HepG2 (cell line): ENCODE data around the gene C16orf54. TPM values are rescaled to one million over a fixed set of nuclear protein-coding genes. Genes with fewer than 3 reads are reported as not detected.

Source experiments
- FOXK1 ChIP-seq: sonication (generic); formaldehyde crosslinking; IDR thresholded peaks from 2 replicates; pipeline ENCODE4 v1.4.0; 2020; ENCODE audit warnings: low read depth, missing genetic modification reagents, borderline replicate concordance
- NFE2L2 ChIP-seq: fragments of 150-350 bp; IDR thresholded peaks from 2 replicates; pipeline ENCODE4 v1.6.1; 2014; ENCODE audit warnings: low read length
- NPAS2 ChIP-seq: sonication (generic); formaldehyde crosslinking; IDR thresholded peaks from 2 replicates; pipeline ENCODE4 v1.8.0; 2022; ENCODE audit warnings: mild to moderate bottlenecking, missing genetic modification reagents, borderline replicate concordance
- NR2F1 ChIP-seq, 2 experiments: fragments of 450-650 bp in 1 of 2; formaldehyde crosslinking in 1 of 2; IDR thresholded peaks; 2 replicates each; pipeline versions ENCODE4 v1.5.0 to v1.6.1; 2016 to 2020; ENCODE audit warnings: mild to moderate bottlenecking in 1 of 2, missing compliant biosample characterization in 1 of 2, missing genetic modification reagents in 1 of 2, moderate library complexity in 1 of 2
- ONECUT2 ChIP-seq: sonication (generic); formaldehyde crosslinking; IDR thresholded peaks from 2 replicates; pipeline ENCODE4 v1.4.0; 2020; ENCODE audit warnings: missing genetic modification reagents
- PRMT3 ChIP-seq: sonication (generic); formaldehyde crosslinking; IDR thresholded peaks from 2 replicates; pipeline ENCODE4 v1.8.1; 2022; ENCODE audit warnings: low read depth, mild to moderate bottlenecking, moderate library complexity, missing genetic modification reagents, borderline replicate concordance
- RNF219 ChIP-seq: sonication (generic); formaldehyde crosslinking; IDR thresholded peaks from 2 replicates; pipeline ENCODE4 v1.5.0; 2020; ENCODE audit warnings: mild to moderate bottlenecking, missing genetic modification reagents
- SMAD1 ChIP-seq: sonication (generic); formaldehyde crosslinking; IDR thresholded peaks from 2 replicates; pipeline ENCODE4 v1.4.0; 2020; ENCODE audit warnings: missing genetic modification reagents, low read depth, mild to moderate bottlenecking, borderline replicate concordance
- SMAD3 ChIP-seq: sonication (generic); formaldehyde crosslinking; IDR thresholded peaks from 2 replicates; pipeline ENCODE4 v1.4.0; 2020; ENCODE audit warnings: missing genetic modification reagents
- SP1 ChIP-seq, 2 experiments: fragments of 450-650 bp in 1 of 2; sonication (generic) in 1 of 2; formaldehyde crosslinking in 1 of 2; IDR thresholded peaks; 2 replicates each; pipeline versions ENCODE4 v1.4.0 to v1.6.1; 2016 to 2020; ENCODE audit warnings: missing genetic modification reagents in 1 of 2
- SRF ChIP-seq: IDR thresholded peaks from 2 replicates; pipeline ENCODE4 v1.6.1; 2011; ENCODE audit warnings: mild to moderate bottlenecking, low read depth, low read length, moderate library complexity
- TIGD3 ChIP-seq: sonication (generic); formaldehyde crosslinking; IDR thresholded peaks from 2 replicates; pipeline ENCODE4 v1.5.1; 2020; ENCODE audit warnings: mild to moderate bottlenecking, missing genetic modification reagents, borderline replicate concordance
- TSC22D2 ChIP-seq: sonication (generic); formaldehyde crosslinking; IDR thresholded peaks from 2 replicates; pipeline ENCODE4 v1.5.1; 2020; ENCODE audit warnings: missing genetic modification reagents, mild to moderate bottlenecking, borderline replicate concordance
- ZMAT3 ChIP-seq: sonication (generic); formaldehyde crosslinking; conservative IDR thresholded peaks from 2 replicates; pipeline ENCODE4 v1.7.0; 2021; ENCODE audit warnings: missing genetic modification reagents
- ZNF101 ChIP-seq: sonication (generic); formaldehyde crosslinking; IDR thresholded peaks from 2 replicates; pipeline ENCODE4 v1.4.0; 2020; ENCODE audit warnings: mild to moderate bottlenecking, low read depth, missing genetic modification reagents, borderline replicate concordance
- ZNF33A ChIP-seq: sonication (generic); formaldehyde crosslinking; IDR thresholded peaks from 2 replicates; pipeline ENCODE4 v1.5.1; 2020; ENCODE audit warnings: missing genetic modification reagents, mild to moderate bottlenecking, moderate library complexity, borderline replicate concordance
- ZNF362 ChIP-seq: sonication (generic); formaldehyde crosslinking; IDR thresholded peaks from 2 replicates; pipeline ENCODE4 v1.4.0; 2020; ENCODE audit warnings: missing genetic modification reagents, mild to moderate bottlenecking, borderline replicate concordance
- ZNF570 ChIP-seq: sonication (generic); formaldehyde crosslinking; IDR thresholded peaks from 2 replicates; pipeline ENCODE4 v1.4.0; 2020; ENCODE audit warnings: mild to moderate bottlenecking, missing genetic modification reagents, borderline replicate concordance
- ZNF761 ChIP-seq: sonication (generic); formaldehyde crosslinking; conservative IDR thresholded peaks from 2 replicates; pipeline ENCODE4 v1.4.0; 2020; ENCODE audit warnings: mild to moderate bottlenecking, missing genetic modification reagents
- ZNF790 ChIP-seq: sonication (generic); formaldehyde crosslinking; IDR thresholded peaks from 2 replicates; pipeline ENCODE4 v1.8.0; 2022; ENCODE audit warnings: missing genetic modification reagents, mild to moderate bottlenecking, borderline replicate concordance
- ZXDC ChIP-seq: sonication (generic); formaldehyde crosslinking; IDR thresholded peaks from 2 replicates; pipeline ENCODE4 v1.5.0; 2020; ENCODE audit warnings: mild to moderate bottlenecking, missing genetic modification reagents
- polyA plus RNA-seq, 8 experiments: library from polyadenylated mRNA; depleted of rRNA in 3 of 8; stranded (reverse) in 7 of 8; unstranded in 1 of 8; fragments of >200 nt; fragmentation: Illumina TruSeq in 4 of 8; extraction: Trizol in 4 of 8; gene quantifications; 2 replicates each; pipeline versions ENCODE4 v1.2.1 to v1.2.3, GENCODE V29; 2011 to 2016; ENCODE audit warnings: low read depth in 4 of 8, missing spikeins in 1 of 8, mixed read lengths in 1 of 8; ENCODE audit not compliant: insufficient read depth in 1 of 8
- total RNA-seq, 5 experiments: library from RNA; depleted of rRNA; stranded (reverse); fragments of >200 nt; fragmentation: Illumina TruSeq; extraction: Trizol; gene quantifications; 2 replicates each; pipeline ENCODE4 v1.2.3, GENCODE V29; 2016; ENCODE audit warnings: low read depth in 1 of 5

The C16orf54 gene
- total and polyA plus RNA-seq, 2 of the 13 experiments (the other 11 are each of a cell fraction or from before 2014, with no cell fraction given), result not detected

GRCh38 chr16:29790183-29790948, 44.6 kb upstream of the C16orf54 start, which contains the start of gene KIF22 (continued):
- peak; percentile 72; the same call in 1 of the 2 replicates for TF ChIP-seq ZXDC (CRISPR knock-in tag)
- peak; percentile 62 for TF ChIP-seq ZNF362 (CRISPR knock-in tag)
- peak; percentile 95 for TF ChIP-seq RNF219 (CRISPR knock-in tag)
- TF ChIP-seq ZMAT3 (CRISPR knock-in tag), result peak; percentile 80
- TF ChIP-seq SRF, result peak; percentile 48; the same call in 1 of the 2 replicates
- no peak; the same call in 1 of the 2 replicates for TF ChIP-seq ZNF101 (CRISPR knock-in tag)
- TF ChIP-seq NPAS2 (CRISPR knock-in tag), result no peak
- no peak for TF ChIP-seq ZNF570
- no peak for TF ChIP-seq SP1 (IDR thresholded peaks at IDR 0.05)
- TF ChIP-seq SP1 (CRISPR knock-in tag; IDR thresholded peaks at IDR 0.05), result peak; percentile 94
- peak; percentile 86 for TF ChIP-seq SMAD3 (CRISPR knock-in tag)
- TF ChIP-seq ZNF761 (CRISPR knock-in tag), result peak; percentile 52; the same call in 1 of the 2 replicates
- no peak for TF ChIP-seq ONECUT2 (CRISPR knock-in tag)
- peak; percentile 75; the same call in 1 of the 2 replicates for TF ChIP-seq PRMT3
- TF ChIP-seq TIGD3 (CRISPR knock-in tag), result peak; percentile 93; the same call in 1 of the 2 replicates
- peak; percentile 82; the same call in 1 of the 2 replicates for TF ChIP-seq ZNF33A
- TF ChIP-seq NR2F1 (CRISPR knock-in tag; IDR thresholded peaks at IDR 0.05), result no peak
- TF ChIP-seq NFE2L2, result no peak
- TF ChIP-seq ZNF790 (CRISPR knock-in tag), result no peak
- peak; percentile 87 for TF ChIP-seq FOXK1 (CRISPR knock-in tag)
- TF ChIP-seq SMAD1 (CRISPR knock-in tag), result peak; percentile 59; the same call in 1 of the 2 replicates
- peak; percentile 78; the same call in 1 of the 2 replicates for TF ChIP-seq TSC22D2 (CRISPR knock-in tag)
